HEK293 (cell line): Measurements from ENCODE around the gene NAA80.
"Not testable (repeated sequence)": the region's sequence is repeated elsewhere in the genome, so short reads cannot be mapped to it uniquely, and the experiment has no call there.

Experiments
- CTCF ChIA-PET: fragments of 350-600 bp; formaldehyde crosslinking; extraction: SDS; loops from one replicate; lab custom pipeline; 2021; ENCODE audit warnings: antibody characterized with exemption; lab: Yijun Ruan, JAX
- POLR2A ChIA-PET: fragments of 300-600 bp; formaldehyde crosslinking; extraction: SDS; loops from one replicate; lab custom pipeline; 2020; ENCODE audit warnings: antibody characterized with exemption, inconsistent platforms; lab: Yijun Ruan, JAX
- H3K27ac ChIP-seq: fragments of 200-500 bp; sonication (Bioruptor generic); 2 replicates; pipeline ENCODE4 v1.5.1; 2014; ENCODE audit warnings: low read depth, low read length, control low read depth, inconsistent platforms; ENCODE audit errors: extremely low read depth
- H3K36me3 ChIP-seq, 2 experiments: fragments of 200-500 bp in 1 of 2; sonication (Bioruptor generic) in 1 of 2; 1 replicate in 1 of 2; 2 replicates in 1 of 2; pipeline ENCODE4 v1.5.1; 2014 to 2017; ENCODE audit warnings: inconsistent platforms in 2 of 2, low read length in 2 of 2; ENCODE audit not compliant: control insufficient read depth in 2 of 2, insufficient read depth in 1 of 2
- H3K4me1 ChIP-seq: fragments of 200-500 bp; sonication (Bioruptor generic); 2 replicates; pipeline ENCODE4 v1.5.1; 2014; ENCODE audit warnings: mild to moderate bottlenecking, low read length, inconsistent platforms; ENCODE audit not compliant: control insufficient read depth, insufficient read depth
- H3K4me3 ChIP-seq: 2 replicates; pipeline ENCODE4 v1.5.1; 2011; ENCODE audit warnings: low read depth, mild to moderate bottlenecking, control low read depth, low read length, moderate library complexity
- H3K9me3 ChIP-seq: fragments of 200-500 bp; sonication (Bioruptor generic); 2 replicates; pipeline ENCODE4 v1.5.1; 2014; ENCODE audit warnings: low read depth, low read length, inconsistent platforms; ENCODE audit not compliant: control insufficient read depth, insufficient read depth
- GLI2 ChIP-seq: fragments of 450-650 bp; formaldehyde crosslinking; IDR thresholded peaks from 2 replicates; pipeline ENCODE4; 2017; ENCODE audit warnings: missing biosample characterization, missing genetic modification characterization, low read depth, borderline replicate concordance
- GLIS1 ChIP-seq: fragments of 450-650 bp; formaldehyde crosslinking; IDR thresholded peaks from 2 replicates; pipeline ENCODE4 v1.5.1; 2016; ENCODE audit warnings: missing biosample characterization, missing genetic modification characterization
- GLIS2 ChIP-seq: fragments of 450-650 bp; formaldehyde crosslinking; IDR thresholded peaks from 2 replicates; pipeline ENCODE4 v1.5.1; 2016; ENCODE audit warnings: missing biosample characterization, missing genetic modification characterization
- HOXA7 ChIP-seq: sonication (generic); formaldehyde crosslinking; IDR thresholded peaks from 2 replicates; pipeline ENCODE4 v1.8.1; 2022; ENCODE audit warnings: missing genetic modification reagents, borderline replicate concordance
- OSR2 ChIP-seq: fragments of 450-650 bp; formaldehyde crosslinking; IDR thresholded peaks from 2 replicates; pipeline ENCODE4 v1.5.1; 2016; ENCODE audit warnings: missing biosample characterization, missing genetic modification characterization
- PRDM1 ChIP-seq: fragments of 450-650 bp; formaldehyde crosslinking; IDR thresholded peaks from 2 replicates; pipeline ENCODE4; 2016; ENCODE audit warnings: missing biosample characterization, missing genetic modification characterization
- REPIN1 ChIP-seq: fragments of 450-650 bp; formaldehyde crosslinking; IDR thresholded peaks from 2 replicates; pipeline ENCODE4 v1.5.1; 2017; ENCODE audit warnings: missing biosample characterization, missing genetic modification characterization, low read depth
- SALL2 ChIP-seq: fragments of 450-650 bp; formaldehyde crosslinking; IDR thresholded peaks from 2 replicates; pipeline ENCODE4 v1.5.0; 2017; ENCODE audit warnings: missing biosample characterization, mild to moderate bottlenecking, missing genetic modification characterization, borderline replicate concordance
- SP2 ChIP-seq: fragments of 450-650 bp; formaldehyde crosslinking; IDR thresholded peaks from 2 replicates; pipeline ENCODE4 v1.5.1; 2016; ENCODE audit warnings: missing biosample characterization, missing genetic modification characterization
- ZIC2 ChIP-seq: fragments of 450-650 bp; formaldehyde crosslinking; IDR thresholded peaks from 2 replicates; pipeline ENCODE4 v1.5.1; 2016; ENCODE audit warnings: missing biosample characterization, missing genetic modification characterization
- ZNF114 ChIP-seq: fragments of 450-650 bp; formaldehyde crosslinking; IDR thresholded peaks from 2 replicates; pipeline ENCODE4 v1.5.0; 2017; ENCODE audit warnings: missing biosample characterization, missing genetic modification characterization
- ZNF121 ChIP-seq: fragments of 450-650 bp; formaldehyde crosslinking; IDR thresholded peaks from 2 replicates; pipeline ENCODE4 v1.5.1; 2016; ENCODE audit warnings: missing biosample characterization, missing genetic modification characterization
- ZNF138 ChIP-seq: fragments of 450-650 bp; formaldehyde crosslinking; IDR thresholded peaks from 2 replicates; pipeline ENCODE4 v1.5.1; 2016; ENCODE audit warnings: missing biosample characterization, missing genetic modification characterization, borderline replicate concordance
- ZNF335 ChIP-seq: fragments of 450-650 bp; formaldehyde crosslinking; conservative IDR thresholded peaks from 2 replicates; pipeline ENCODE4 v1.5.1; 2016; ENCODE audit warnings: missing biosample characterization, missing genetic modification characterization
- ZNF366 ChIP-seq: fragments of 450-650 bp; formaldehyde crosslinking; conservative IDR thresholded peaks from 2 replicates; pipeline ENCODE4 v1.5.1; 2016; ENCODE audit warnings: missing biosample characterization, missing genetic modification characterization
- ZNF555 ChIP-seq: fragments of 450-650 bp; formaldehyde crosslinking; conservative IDR thresholded peaks from 2 replicates; pipeline ENCODE4 v1.5.1; 2017; ENCODE audit warnings: missing biosample characterization, mild to moderate bottlenecking, missing genetic modification characterization, inconsistent platforms
- ZNF654 ChIP-seq: fragments of 450-650 bp; formaldehyde crosslinking; IDR thresholded peaks from 2 replicates; pipeline ENCODE4 v1.5.1; 2016; ENCODE audit warnings: low read depth, missing biosample characterization, missing genetic modification characterization
- ZNF768 ChIP-seq: fragments of 450-650 bp; formaldehyde crosslinking; IDR thresholded peaks from 2 replicates; pipeline ENCODE4 v1.5.1; 2018; ENCODE audit warnings: missing biosample characterization, mild to moderate bottlenecking, missing genetic modification characterization
- ZXDB ChIP-seq: fragments of 450-650 bp; formaldehyde crosslinking; IDR thresholded peaks from 2 replicates; pipeline ENCODE4 v1.5.1; 2016; ENCODE audit warnings: missing biosample characterization, missing genetic modification characterization
- TF ChIP-seq, protein P1 (sequence below): fragments of 450-650 bp; formaldehyde crosslinking; IDR thresholded peaks from 2 replicates; pipeline ENCODE4 v1.5.1; 2017; ENCODE audit warnings: missing biosample characterization, missing genetic modification characterization
- TF ChIP-seq, protein P2 (sequence below): fragments of 450-650 bp; formaldehyde crosslinking; IDR thresholded peaks from 2 replicates; pipeline ENCODE4 v1.5.1; 2016; ENCODE audit warnings: missing biosample characterization, missing genetic modification characterization
- TF ChIP-seq, protein P3 (sequence below): fragments of 450-650 bp; formaldehyde crosslinking; IDR thresholded peaks from 2 replicates; pipeline ENCODE4 v1.5.1; 2016; ENCODE audit warnings: missing biosample characterization, missing genetic modification characterization
- TF ChIP-seq, protein P4 (sequence below): fragments of 450-650 bp; formaldehyde crosslinking; IDR thresholded peaks from 2 replicates; pipeline ENCODE4 v1.5.1; 2017; ENCODE audit warnings: missing biosample characterization, mild to moderate bottlenecking, missing genetic modification characterization, moderate library complexity
- TF ChIP-seq, protein P5 (sequence below): fragments of 450-650 bp; formaldehyde crosslinking; IDR thresholded peaks from 2 replicates; pipeline ENCODE4 v1.5.1; 2016; ENCODE audit warnings: missing biosample characterization, missing genetic modification characterization, low read depth

Gene NAA80

DNA sequence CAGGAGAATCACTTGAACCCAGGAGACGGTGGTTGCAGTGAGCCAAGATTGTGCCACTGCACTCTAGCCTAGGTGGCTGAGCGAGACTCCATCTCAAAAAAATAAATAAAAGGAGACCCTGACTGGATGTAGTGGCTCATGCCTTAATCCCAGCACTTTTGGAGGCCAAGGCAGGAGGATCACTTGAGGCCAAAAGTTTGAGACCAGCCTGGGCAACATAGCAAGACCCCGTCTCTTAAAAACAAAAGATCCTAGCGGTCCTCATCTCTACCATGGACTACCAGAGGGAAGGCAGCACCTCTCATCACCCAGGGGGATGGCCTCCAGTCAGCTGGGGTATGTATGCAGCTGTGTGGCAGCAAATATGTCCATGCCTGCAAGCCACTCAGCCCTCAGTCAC is 37.0 kb downstream of the NAA80 start:
- H3K9me3 ChIP-seq, POLR2A ChIA-PET, H3K27ac ChIP-seq, H3K4me1 ChIP-seq, H3K4me3 ChIP-seq: not testable (repeated sequence)
- H3K36me3 ChIP-seq, result peaks cover 3 to 12% of the 10 kb centered on the region in 2 experiments
- CTCF ChIA-PET, result interaction anchor here (0.6 to 3.6 kb wide), 4 partner anchors 9 to 68 kb away, joined by 3 to 38 read pairs (median 8); no protein-coding TSS in a partner anchor
- TF ChIP-seq ZNF121 (tag by site-specific recombination), result peak; percentile 90

DNA sequence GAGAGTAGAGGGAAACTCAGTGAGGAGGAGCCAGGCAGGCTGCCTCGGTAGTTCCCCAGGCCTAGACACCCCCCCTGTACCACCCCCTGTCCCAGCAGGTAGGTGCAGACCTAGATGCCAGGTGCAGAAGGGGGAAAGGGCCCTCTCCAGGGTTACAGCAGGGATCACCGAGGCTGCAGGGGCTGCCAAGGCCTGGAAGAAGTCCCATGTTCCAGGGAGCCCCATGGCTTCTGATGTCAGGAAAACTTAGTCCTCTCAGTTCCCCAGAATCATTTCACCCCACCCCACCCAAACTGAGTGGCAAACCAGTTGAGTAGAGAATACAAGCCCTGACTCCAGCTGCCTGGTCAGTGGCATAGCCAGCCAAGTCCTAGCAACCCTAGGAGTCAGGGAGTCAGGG is 37.7 kb downstream of the NAA80 start:
- no peak overlapping the region for H3K27ac ChIP-seq

DNA sequence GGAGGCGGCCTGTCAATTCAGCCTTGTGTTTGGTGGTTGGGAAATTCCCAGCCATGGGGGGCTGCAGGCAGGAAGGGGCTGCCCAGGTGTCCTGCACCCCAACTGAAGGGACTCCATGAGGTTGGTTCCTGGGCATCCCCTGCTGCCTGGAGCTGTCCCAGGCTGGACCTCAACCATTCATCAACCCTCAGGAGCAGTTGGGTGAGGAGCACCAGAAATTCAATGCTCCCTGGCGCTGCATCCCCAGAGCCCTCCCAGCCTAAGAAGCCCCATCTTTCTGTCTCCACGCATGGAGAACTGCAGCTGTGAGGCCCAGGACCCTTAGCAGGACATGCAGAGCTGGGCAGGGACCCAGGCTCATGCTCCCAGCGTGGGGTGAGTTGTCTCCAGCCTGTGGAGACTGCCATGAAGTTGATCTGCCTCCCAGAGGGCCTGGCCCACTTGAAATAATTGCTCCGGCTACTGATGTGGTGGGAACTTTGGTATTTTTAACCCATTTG is 38.2 kb downstream of the NAA80 start:
- H3K4me3 ChIP-seq, result no peak overlapping the region
- H3K36me3 ChIP-seq, result peaks cover 5 to 24% of the 10 kb centered on the region in 2 experiments
- CTCF ChIA-PET, result interaction anchor here (0.6 to 3.9 kb wide), 7 partner anchors 10 to 66 kb away, joined by 3 to 49 read pairs (median 6); no protein-coding TSS in a partner anchor
- TF ChIP-seq ZNF654 (no peak), PRDM1 (tag by site-specific recombination) (no peak), GLIS1 (peak; percentile 71; the same call in 1 of the 2 replicates), ZNF555 (tag by site-specific recombination) (no peak), GLI2 (tag by site-specific recombination) (no peak), OSR2 (tag by site-specific recombination) (0 out of 2 replicates have a peak, but pooled peaks have one; percentile 42), ZIC2 (tag by site-specific recombination) (peak; percentile 90), GLIS2 (tag by site-specific recombination) (peak; percentile 27; the same call in 1 of the 2 replicates)
- TF ChIP-seq, protein P1, sequence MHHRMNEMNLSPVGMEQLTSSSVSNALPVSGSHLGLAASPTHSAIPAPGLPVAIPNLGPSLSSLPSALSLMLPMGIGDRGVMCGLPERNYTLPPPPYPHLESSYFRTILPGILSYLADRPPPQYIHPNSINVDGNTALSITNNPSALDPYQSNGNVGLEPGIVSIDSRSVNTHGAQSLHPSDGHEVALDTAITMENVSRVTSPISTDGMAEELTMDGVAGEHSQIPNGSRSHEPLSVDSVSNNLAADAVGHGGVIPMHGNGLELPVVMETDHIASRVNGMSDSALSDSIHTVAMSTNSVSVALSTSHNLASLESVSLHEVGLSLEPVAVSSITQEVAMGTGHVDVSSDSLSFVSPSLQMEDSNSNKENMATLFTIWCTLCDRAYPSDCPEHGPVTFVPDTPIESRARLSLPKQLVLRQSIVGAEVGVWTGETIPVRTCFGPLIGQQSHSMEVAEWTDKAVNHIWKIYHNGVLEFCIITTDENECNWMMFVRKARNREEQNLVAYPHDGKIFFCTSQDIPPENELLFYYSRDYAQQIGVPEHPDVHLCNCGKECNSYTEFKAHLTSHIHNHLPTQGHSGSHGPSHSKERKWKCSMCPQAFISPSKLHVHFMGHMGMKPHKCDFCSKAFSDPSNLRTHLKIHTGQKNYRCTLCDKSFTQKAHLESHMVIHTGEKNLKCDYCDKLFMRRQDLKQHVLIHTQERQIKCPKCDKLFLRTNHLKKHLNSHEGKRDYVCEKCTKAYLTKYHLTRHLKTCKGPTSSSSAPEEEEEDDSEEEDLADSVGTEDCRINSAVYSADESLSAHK (tag by site-specific recombination), result no peak
- TF ChIP-seq, protein P2, sequence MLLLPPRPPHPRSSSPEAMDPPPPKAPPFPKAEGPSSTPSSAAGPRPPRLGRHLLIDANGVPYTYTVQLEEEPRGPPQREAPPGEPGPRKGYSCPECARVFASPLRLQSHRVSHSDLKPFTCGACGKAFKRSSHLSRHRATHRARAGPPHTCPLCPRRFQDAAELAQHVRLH (tag by site-specific recombination), result no peak
- no peaks in the 10 kb centered on the region for H3K9me3 ChIP-seq
- POLR2A ChIA-PET, result interaction anchor here (1.5 kb wide), 1 partner anchor 67 kb away, joined by 5 read pairs; the partner anchor contains the start of gene TUSC2
- H3K4me1 ChIP-seq, result peaks cover 3% of the 10 kb centered on the region; the same call in 1 of the 2 replicates
- peak overlapping the region; percentile 86; the same call in 1 of the 2 replicates for H3K27ac ChIP-seq

More for the DNA sequence above, 37.7 kb downstream of the NAA80 start:
- POLR2A ChIA-PET, result no interaction called here
- TF ChIP-seq, protein P3, sequence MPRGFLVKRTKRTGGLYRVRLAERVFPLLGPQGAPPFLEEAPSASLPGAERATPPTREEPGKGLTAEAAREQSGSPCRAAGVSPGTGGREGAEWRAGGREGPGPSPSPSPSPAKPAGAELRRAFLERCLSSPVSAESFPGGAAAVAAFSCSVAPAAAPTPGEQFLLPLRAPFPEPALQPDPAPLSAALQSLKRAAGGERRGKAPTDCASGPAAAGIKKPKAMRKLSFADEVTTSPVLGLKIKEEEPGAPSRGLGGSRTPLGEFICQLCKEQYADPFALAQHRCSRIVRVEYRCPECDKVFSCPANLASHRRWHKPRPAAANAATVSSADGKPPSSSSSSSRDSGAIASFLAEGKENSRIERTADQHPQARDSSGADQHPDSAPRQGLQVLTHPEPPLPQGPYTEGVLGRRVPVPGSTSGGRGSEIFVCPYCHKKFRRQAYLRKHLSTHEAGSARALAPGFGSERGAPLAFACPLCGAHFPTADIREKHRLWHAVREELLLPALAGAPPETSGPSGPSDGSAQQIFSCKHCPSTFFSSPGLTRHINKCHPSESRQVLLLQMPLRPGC (tag by site-specific recombination), result no peak
- TF ChIP-seq SP2 (tag by site-specific recombination) (no peak), HOXA7 (CRISPR knock-in tag) (no peak), ZNF335 (tag by site-specific recombination) (no peak), REPIN1 (no peak), ZNF114 (no peak), ZNF768 (tag by site-specific recombination) (no peak), SALL2 (tag by site-specific recombination) (no peak), ZNF366 (no peak), ZXDB (tag by site-specific recombination) (no peak), ZNF138 (tag by site-specific recombination) (no peak)
- TF ChIP-seq, protein P4, sequence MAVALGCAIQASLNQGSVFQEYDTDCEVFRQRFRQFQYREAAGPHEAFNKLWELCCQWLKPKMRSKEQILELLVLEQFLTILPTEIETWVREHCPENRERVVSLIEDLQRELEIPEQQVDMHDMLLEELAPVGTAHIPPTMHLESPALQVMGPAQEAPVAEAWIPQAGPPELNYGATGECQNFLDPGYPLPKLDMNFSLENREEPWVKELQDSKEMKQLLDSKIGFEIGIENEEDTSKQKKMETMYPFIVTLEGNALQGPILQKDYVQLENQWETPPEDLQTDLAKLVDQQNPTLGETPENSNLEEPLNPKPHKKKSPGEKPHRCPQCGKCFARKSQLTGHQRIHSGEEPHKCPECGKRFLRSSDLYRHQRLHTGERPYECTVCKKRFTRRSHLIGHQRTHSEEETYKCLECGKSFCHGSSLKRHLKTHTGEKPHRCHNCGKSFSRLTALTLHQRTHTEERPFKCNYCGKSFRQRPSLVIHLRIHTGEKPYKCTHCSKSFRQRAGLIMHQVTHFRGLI, result no peak
- TF ChIP-seq, protein P5, sequence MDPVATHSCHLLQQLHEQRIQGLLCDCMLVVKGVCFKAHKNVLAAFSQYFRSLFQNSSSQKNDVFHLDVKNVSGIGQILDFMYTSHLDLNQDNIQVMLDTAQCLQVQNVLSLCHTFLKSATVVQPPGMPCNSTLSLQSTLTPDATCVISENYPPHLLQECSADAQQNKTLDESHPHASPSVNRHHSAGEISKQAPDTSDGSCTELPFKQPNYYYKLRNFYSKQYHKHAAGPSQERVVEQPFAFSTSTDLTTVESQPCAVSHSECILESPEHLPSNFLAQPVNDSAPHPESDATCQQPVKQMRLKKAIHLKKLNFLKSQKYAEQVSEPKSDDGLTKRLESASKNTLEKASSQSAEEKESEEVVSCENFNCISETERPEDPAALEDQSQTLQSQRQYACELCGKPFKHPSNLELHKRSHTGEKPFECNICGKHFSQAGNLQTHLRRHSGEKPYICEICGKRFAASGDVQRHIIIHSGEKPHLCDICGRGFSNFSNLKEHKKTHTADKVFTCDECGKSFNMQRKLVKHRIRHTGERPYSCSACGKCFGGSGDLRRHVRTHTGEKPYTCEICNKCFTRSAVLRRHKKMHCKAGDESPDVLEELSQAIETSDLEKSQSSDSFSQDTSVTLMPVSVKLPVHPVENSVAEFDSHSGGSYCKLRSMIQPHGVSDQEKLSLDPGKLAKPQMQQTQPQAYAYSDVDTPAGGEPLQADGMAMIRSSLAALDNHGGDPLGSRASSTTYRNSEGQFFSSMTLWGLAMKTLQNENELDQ (tag by site-specific recombination), result no peak
- H3K4me3 ChIP-seq, result no peak overlapping the region
- H3K4me1 ChIP-seq, result peaks cover 3% of the 10 kb centered on the region; the same call in 1 of the 2 replicates
- H3K36me3 ChIP-seq, result peaks cover 5 to 19% of the 10 kb centered on the region in 2 experiments
- H3K9me3 ChIP-seq, result no peaks in the 10 kb centered on the region
- CTCF ChIA-PET, result interaction anchor here (0.6 to 3.9 kb wide), 7 partner anchors 9 to 67 kb away, joined by 3 to 49 read pairs (median 5); no protein-coding TSS in a partner anchor
